ENCODE measurements around the gene OR3A3. TPM values are rescaled to one million over a fixed set of nuclear protein-coding genes. Genes with fewer than 3 reads are reported as not detected.

OR3A3 gene
- total RNA-seq, result not detected in 2 replicates

DNA sequence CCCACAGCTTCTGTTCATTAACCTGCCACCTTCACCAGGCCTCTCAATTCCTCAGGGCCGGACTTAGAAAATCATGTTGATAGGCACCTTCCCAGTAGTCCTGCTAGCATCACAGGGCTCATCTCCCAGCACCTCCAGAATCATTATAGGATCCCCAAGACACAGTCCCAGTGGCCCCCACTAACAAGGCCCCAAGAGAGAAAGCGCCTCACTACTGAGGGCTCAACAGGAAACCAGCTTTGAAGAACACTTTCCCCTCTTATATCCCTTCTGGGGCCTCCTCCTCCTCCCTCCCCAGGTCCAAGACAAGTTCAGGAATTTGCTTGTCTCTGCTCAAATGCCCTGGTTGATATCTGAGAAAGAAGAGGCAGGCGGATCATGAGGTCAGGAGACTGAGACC, at the start of gene OR3A3:
Gene OR3A3 (plus strand): TSS at position 301 of the 400 bp plus-strand sequence.

DNA sequence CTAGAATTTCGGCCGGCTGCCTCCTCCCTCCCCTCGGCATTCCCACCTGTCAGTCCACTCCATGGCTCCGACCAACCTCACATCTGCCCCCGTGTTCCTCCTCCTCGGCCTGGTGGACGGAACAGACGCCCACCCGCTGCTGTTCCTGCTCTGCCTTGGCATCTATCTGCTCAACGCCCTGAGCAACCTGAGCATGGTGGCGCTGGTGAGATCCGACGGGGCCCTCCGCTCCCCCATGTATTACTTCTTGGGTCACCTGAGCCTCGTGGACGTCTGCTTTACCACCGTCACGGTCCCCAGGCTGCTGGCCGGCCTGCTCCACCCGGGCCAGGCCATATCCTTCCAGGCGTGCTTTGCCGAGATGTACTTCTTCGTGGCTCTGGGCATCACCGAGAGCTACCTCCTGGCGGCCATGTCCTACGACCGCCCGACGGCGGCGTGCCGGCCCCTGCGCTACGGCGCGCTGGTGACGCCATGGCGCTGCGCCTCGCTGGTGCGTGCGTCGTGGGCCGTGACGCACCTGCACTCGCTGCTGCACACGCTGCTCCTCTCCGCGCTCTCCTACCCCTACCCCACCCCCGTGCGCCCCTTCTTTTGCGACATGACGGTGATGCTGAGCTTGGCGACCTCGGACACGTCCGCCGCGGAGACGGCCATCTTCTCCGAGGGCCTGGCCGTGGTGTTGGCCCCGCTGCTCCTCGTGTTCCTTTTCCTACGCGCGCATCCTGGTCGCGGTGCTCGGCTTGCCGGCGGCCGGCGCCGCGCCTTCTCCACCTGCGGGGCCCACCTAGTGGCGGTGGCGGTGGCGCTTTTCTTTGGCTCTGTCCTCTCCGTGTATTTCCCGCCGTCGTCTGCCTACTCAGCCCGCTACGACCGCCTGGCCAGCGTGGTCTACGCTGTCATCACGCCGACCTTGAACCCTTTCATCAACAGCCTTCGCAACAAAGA, 25.0 kb upstream of the OR3A3 start, which contains the start of gene OR3A2:
Gene OR3A2 (minus strand): TSS at position 440 of the 948 bp plus-strand sequence.

DNA sequence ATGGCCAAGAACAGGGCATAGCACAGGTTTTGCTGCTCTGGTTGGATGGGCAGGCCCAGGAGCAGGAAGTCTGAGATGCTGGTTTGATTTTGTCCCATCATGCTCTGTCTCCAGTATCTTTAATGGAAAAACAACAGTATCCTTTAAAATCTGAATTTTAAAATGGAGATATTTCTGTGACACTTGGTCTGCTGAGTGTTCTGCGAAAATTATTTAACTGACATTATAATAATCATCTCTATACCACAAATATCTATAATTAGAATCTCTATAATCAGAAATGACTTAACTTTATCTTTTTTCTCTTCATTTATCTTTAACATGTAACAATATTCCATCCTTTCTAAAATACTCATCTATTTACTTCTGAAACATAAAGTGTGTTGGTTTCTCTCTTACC, 12.9 kb upstream of the OR3A3 start, which contains the start of gene OR1E1:
Gene OR1E1 (minus strand): TSS at position 101 of the 400 bp plus-strand sequence. CDS start 0 bp downstream, at position 101.

DNA sequence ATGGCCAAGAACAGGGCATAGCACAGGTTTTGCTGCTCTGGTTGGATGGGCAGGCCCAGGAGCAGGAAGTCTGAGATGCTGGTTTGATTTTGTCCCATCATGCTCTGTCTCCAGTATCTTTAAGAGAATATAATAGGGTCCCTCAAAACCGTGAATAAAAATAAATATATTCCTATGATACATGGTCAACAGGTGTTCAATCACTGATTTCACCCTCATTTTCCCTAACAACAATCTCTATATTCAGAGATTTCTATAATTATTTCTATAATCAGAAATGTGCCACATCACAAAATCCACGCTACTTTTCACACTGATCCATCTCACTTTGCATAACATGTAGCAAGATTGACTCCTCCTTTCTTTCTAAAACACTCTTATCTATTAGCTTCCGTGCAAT, 22.6 kb downstream of the OR3A3 start, which contains the start of gene OR1E2:
Gene OR1E2 (minus strand): TSS at position 101 of the 400 bp plus-strand sequence. CDS start 0 bp downstream, at position 101.

DNA sequence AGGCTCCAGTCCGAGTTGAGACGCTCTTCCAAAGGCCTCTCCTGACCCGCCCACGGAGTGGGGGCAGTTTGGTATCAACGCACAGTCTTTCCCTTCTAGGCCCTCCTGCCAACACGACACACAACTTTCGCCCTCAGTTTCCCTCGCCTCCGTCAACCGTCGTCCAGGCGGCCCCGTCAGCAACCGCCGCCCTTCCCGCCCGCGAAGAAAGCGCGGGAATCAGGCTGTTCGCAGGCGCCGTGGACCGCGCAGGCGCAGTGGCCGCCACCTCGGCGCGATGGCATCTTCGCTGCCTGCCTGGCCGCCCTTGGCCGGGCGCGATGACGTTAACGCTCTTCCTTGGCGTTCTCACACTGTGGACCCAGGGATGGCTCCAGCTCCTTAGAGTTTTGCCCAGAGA, 60.4 kb downstream of the OR3A3 start, which contains the start of gene SPATA22:
Gene SPATA22 (minus strand): TSS at position 221 of the 400 bp plus-strand sequence. CDS start 2,494 bp downstream, outside the sequence.

Other genes starting within 250 kb of the OR3A3 start
- gene OR1A2, start 213.9 kb upstream of the OR3A3 start, total RNA-seq, result not detected in 2 replicates
- gene OR1A1, start 203.7 kb upstream of the OR3A3 start, total RNA-seq, result not detected in 2 replicates
- 0.16 TPM in 1 of 2 replicates, not detected in the other for gene OR3A1, start 113.0 kb upstream of the OR3A3 start, total RNA-seq
- gene OR3A2, start 25.1 kb upstream of the OR3A3 start, total RNA-seq, result not detected in 2 replicates
- gene OR1E1, start 13.0 kb upstream of the OR3A3 start, total RNA-seq, result not detected in 2 replicates
- gene OR1E2, start 22.5 kb downstream of the OR3A3 start, total RNA-seq, result not detected in 2 replicates
- 0.38 TPM in 1 of 2 replicates, not detected in the other for gene SPATA22, start 60.4 kb downstream of the OR3A3 start, total RNA-seq
- not detected in 2 replicates for gene ASPA, start 64.6 kb downstream of the OR3A3 start, total RNA-seq
- 0.65 and 0.89 TPM in 2 replicates for gene TRPV3, start 146.4 kb downstream of the OR3A3 start, total RNA-seq
- gene TRPV1, start 198.0 kb downstream of the OR3A3 start, total RNA-seq, result 0.81 and 1.0 TPM in 2 replicates
- 18.7 and 24.1 TPM in 2 replicates for gene SHPK, start 224.9 kb downstream of the OR3A3 start, total RNA-seq
- gene CTNS, start 225.4 kb downstream of the OR3A3 start, total RNA-seq, result 21.0 and 37.0 TPM in 2 replicates